ENCODE data around the gene ZDHHC8.

ZDHHC8 gene

DNA sequence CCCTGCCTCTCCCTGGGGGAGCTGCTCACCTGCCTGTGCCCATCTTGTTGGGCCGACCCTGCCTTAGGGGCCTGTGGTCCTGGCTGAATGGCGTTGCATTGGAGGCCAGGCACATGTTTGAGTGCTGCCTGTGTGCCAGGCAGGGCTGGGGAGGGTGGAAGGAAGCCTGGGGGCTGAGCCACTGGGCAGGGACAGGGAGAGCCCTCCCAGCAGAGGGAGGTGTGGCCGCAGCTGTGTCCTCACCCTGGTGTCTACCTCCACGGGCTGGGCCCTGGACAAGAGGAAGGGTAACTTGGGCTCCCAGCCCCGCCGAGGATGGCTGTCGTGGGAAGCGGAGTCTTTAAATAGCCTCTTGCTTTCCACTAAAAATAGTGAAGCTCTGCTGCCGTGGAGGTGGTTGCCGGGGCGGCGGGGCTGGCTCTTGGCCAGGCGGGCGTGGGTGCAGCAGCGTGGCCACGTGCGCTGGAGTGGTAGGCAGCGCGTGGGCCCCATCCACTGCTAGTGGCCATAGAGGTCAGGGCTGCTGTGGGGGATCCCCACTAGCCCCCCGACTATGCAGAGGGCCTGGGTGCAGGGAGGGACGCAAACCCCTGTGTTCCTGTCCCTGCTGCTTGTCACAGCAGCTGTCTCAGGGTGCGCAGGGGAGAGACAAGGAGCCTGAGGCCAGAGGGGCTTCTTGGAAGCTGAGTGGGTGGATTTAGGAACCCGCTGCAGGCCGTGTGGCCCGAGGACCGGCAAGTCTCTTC is 6.2 kb downstream of the ZDHHC8 start:
- TF ChIP-seq POLR2A (IDR thresholded peaks at IDR 0.05; ENCODE audit: extremely low read depth, insufficient read length) (no peak), MYC (IDR thresholded peaks at IDR 0.05; ENCODE audit: low read depth, low read length) (no peak)
- TF ChIP-seq, protein P1, sequence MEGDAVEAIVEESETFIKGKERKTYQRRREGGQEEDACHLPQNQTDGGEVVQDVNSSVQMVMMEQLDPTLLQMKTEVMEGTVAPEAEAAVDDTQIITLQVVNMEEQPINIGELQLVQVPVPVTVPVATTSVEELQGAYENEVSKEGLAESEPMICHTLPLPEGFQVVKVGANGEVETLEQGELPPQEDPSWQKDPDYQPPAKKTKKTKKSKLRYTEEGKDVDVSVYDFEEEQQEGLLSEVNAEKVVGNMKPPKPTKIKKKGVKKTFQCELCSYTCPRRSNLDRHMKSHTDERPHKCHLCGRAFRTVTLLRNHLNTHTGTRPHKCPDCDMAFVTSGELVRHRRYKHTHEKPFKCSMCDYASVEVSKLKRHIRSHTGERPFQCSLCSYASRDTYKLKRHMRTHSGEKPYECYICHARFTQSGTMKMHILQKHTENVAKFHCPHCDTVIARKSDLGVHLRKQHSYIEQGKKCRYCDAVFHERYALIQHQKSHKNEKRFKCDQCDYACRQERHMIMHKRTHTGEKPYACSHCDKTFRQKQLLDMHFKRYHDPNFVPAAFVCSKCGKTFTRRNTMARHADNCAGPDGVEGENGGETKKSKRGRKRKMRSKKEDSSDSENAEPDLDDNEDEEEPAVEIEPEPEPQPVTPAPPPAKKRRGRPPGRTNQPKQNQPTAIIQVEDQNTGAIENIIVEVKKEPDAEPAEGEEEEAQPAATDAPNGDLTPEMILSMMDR (IDR thresholded peaks at IDR 0.05; ENCODE audit: low read depth, low read length): no peak
- TF ChIP-seq, protein P2, sequence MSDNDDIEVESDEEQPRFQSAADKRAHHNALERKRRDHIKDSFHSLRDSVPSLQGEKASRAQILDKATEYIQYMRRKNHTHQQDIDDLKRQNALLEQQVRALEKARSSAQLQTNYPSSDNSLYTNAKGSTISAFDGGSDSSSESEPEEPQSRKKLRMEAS (IDR thresholded peaks at IDR 0.05; ENCODE audit: low read depth, low read length): no peak
- no peak for DNase-seq (ENCODE audit: low read depth)
- no peak overlapping the region for H3K4me3 ChIP-seq (ENCODE audit: low read depth, low read length)

DNA sequence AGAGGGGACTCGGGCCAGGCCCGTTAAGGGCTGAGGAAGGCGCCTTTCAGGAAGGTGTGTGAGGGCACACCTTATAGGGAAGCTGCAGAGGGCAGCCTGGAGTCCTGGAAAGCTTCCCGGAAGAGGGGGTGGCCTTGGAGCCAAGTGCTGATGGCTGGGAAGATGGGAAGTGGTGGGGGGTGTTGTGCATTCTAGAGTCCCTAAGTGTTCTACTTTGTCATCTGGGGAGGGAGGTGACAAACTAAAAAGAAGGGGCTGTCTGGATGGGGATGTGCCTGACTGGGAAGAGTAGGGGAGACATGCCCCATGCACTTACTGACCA is 6.8 kb downstream of the ZDHHC8 start:
- no peak for DNase-seq (ENCODE audit: low read depth)
- H3K4me3 ChIP-seq (ENCODE audit: low read depth, low read length): no peak overlapping the region
- TF ChIP-seq, protein P1 (IDR thresholded peaks at IDR 0.05; ENCODE audit: low read depth, low read length): no peak
- TF ChIP-seq POLR2A (IDR thresholded peaks at IDR 0.05; ENCODE audit: extremely low read depth, insufficient read length) (no peak), MYC (IDR thresholded peaks at IDR 0.05; ENCODE audit: low read depth, low read length) (no peak)
- TF ChIP-seq, protein P2 (IDR thresholded peaks at IDR 0.05; ENCODE audit: low read depth, low read length): no peak

DNA sequence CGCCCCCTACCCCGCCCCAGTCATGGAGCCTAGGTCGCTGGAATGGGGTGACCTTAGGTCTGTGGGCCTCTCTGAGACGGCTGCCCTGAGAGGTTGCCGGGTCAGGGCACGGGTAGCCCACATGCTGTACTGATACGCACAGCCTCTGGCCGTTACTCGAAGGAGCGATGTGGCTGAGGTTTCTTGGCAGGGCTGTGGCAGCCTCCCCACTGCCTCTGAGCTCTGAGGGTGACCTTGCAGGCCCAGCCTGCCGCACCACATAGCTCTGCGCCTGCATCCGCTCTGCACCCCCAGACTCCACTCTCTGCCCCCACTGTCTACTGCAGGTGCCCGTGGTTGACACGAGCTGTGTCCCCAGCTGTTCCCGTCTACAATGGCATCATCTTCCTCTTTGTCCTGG is 7.3 kb downstream of the ZDHHC8 start:
- no peak overlapping the region for H3K4me3 ChIP-seq (ENCODE audit: low read depth, low read length)
- TF ChIP-seq, protein P2 (IDR thresholded peaks at IDR 0.05; ENCODE audit: low read depth, low read length): no peak
- TF ChIP-seq POLR2A (IDR thresholded peaks at IDR 0.05; ENCODE audit: extremely low read depth, insufficient read length) (no peak), MYC (IDR thresholded peaks at IDR 0.05; ENCODE audit: low read depth, low read length) (no peak)
- TF ChIP-seq, protein P1 (IDR thresholded peaks at IDR 0.05; ENCODE audit: low read depth, low read length): no peak
- DNase-seq (ENCODE audit: low read depth): no peak

DNA sequence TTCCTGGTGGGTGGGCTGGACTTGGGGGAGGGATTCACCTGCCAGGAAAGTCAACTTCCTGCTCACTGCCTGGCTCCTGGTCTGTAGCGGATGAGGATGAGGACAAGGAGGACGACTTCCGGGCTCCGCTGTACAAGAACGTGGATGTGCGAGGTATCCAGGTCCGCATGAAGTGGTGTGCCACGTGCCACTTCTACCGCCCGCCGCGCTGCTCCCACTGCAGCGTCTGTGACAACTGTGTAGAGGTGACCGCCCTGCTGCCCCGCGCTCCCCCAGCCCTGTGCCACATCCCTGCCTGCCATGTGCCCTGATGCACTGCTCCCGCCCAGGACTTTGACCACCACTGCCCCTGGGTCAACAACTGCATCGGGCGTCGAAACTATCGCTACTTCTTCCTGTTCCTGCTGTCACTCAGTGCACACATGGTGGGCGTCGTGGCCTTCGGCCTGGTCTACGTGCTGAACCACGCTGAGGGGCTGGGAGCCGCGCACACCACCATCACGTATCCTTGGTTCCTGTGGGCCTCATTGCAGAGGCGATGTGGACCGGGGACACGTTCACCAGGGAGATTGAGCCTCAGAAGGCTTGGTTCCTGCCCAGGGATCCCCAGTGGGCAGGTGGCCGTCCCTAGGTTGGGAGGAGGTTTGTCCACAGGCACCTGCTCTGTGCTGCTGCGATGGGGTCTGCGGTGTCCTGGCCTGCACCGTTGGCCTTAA is 7.9 kb downstream of the ZDHHC8 start:
- H3K4me3 ChIP-seq (ENCODE audit: low read depth, low read length): no peak overlapping the region
- DNase-seq (ENCODE audit: low read depth): no peak
- TF ChIP-seq, protein P1 (IDR thresholded peaks at IDR 0.05; ENCODE audit: low read depth, low read length): no peak
- TF ChIP-seq, protein P2 (IDR thresholded peaks at IDR 0.05; ENCODE audit: low read depth, low read length): no peak
- TF ChIP-seq MYC (IDR thresholded peaks at IDR 0.05; ENCODE audit: low read depth, low read length): no peak
- no peak for TF ChIP-seq POLR2A (IDR thresholded peaks at IDR 0.05; ENCODE audit: extremely low read depth, insufficient read length)

DNA sequence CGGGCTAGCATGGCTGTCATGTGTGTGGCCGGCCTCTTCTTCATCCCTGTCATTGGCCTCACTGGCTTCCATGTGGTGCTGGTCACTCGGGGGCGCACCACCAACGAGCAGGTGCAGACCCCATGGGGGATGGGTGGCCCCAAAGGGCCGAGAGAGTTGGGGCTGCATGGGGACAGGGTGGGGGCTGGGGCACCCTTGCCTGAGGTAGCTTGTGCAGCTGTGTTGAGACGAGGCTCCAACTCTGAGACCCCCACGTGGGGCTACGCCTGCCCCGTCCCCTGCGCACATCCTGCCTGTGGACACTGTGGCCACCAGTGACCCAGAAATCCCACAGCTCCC is 8.5 kb downstream of the ZDHHC8 start:
- TF ChIP-seq, protein P2 (IDR thresholded peaks at IDR 0.05; ENCODE audit: low read depth, low read length): no peak
- TF ChIP-seq POLR2A (IDR thresholded peaks at IDR 0.05; ENCODE audit: extremely low read depth, insufficient read length) (no peak), MYC (IDR thresholded peaks at IDR 0.05; ENCODE audit: low read depth, low read length) (no peak)
- TF ChIP-seq, protein P1 (IDR thresholded peaks at IDR 0.05; ENCODE audit: low read depth, low read length): no peak
- no peak for DNase-seq (ENCODE audit: low read depth)
- H3K4me3 ChIP-seq (ENCODE audit: low read depth, low read length): no peak overlapping the region
